ENCODE data around the gene PRR15L. TPM values are rescaled to one million over a fixed set of nuclear protein-coding genes. Genes with fewer than 3 reads are reported as not detected.

Gene PRR15L
- polyA plus RNA-seq, 1 donor (not counting 4 experiments of a cell fraction or from before 2014, with no cell fraction given), result 0.16 TPM

GRCh38 chr17:47970725-47971499 is 13.2 kb upstream of the PRR15L start, which contains the start of gene CDK5RAP3:
TSS of gene CDK5RAP3 (plus strand) at chr17:47971113. CDS start at chr17:47971147, 34 bp downstream.
- peak within 1 kb of the TSS; percentile 74 for H3K27ac ChIP-seq (ENCODE audit: control insufficient read depth, insufficient read depth, low read length)
- H3K4me1 ChIP-seq (ENCODE audit: control insufficient read depth, extremely low read depth, insufficient read depth, low read length), result peaks cover 27% of the 10 kb centered on the region
- peak within 1 kb of the TSS; percentile 84 for H3K9ac ChIP-seq (ENCODE audit: control insufficient read depth, extremely low read depth, insufficient read depth, low read length)
- no peaks in the 10 kb centered on the region for H3K27me3 ChIP-seq (ENCODE audit: control insufficient read depth, extremely low read depth, insufficient read depth, low read length)
- dilution Hi-C loops (cut with MboI; ENCODE audit: extremely low pct_ligation_motif_present, low sequenced_read_pairs), result no loop called here
- peak within 1 kb of the TSS; percentile 93 for H3K4me2 ChIP-seq (ENCODE audit: control insufficient read depth, extremely low read depth, insufficient read depth, low read depth, low read length)
- H4K20me1 ChIP-seq (ENCODE audit: control insufficient read depth, extremely low read depth, insufficient read depth, low read length), result no peaks in the 10 kb centered on the region
- FAIRE-seq, result peak; percentile 72
- DNase-seq (ENCODE audit: low read depth, low spot score), result peak; percentile 92
- peaks cover 10% of the 10 kb centered on the region for H3K79me2 ChIP-seq (ENCODE audit: control insufficient read depth, insufficient read depth, low read length)
- H3K9me1 ChIP-seq (ENCODE audit: control insufficient read depth, extremely low read depth, insufficient read depth, low read length), result no peaks in the 10 kb centered on the region
- no peaks in the 10 kb centered on the region for H3K9me3 ChIP-seq (ENCODE audit: control insufficient read depth, low read depth, low read length)
- H3K4me3 ChIP-seq (ENCODE audit: control insufficient read depth in 2 of 3, extremely low read depth in 1 of 3, insufficient read depth in 2 of 3, low read depth in 1 of 3, low read length in 3 of 3), result peak within 1 kb of the TSS; percentile 86 to 96 (median 92)
- peaks cover 5 to 9% of the 10 kb centered on the region in 2 experiments for H3K36me3 ChIP-seq (ENCODE audit: control insufficient read depth in 2 of 2, extremely low read depth in 1 of 2, insufficient read depth in 2 of 2, low read length in 2 of 2)
- H2AFZ ChIP-seq (ENCODE audit: control insufficient read depth, low read length), result peak within 1 kb of the TSS; percentile 95
- no peak for TF ChIP-seq EZH2 (IDR thresholded peaks at IDR 0.05; ENCODE audit: low read length)
- peak; percentile 73 to 99 (median 83) for TF ChIP-seq CTCF (optimal IDR thresholded peaks at IDR 0.05 in 1 of 3, IDR thresholded peaks at IDR 0.05 in 1 of 3, conservative IDR thresholded peaks at IDR 0.05 in 1 of 3; ENCODE audit: extremely low read depth in 1 of 3, insufficient read depth in 2 of 3, low read length in 3 of 3)

GRCh38 chr17:47969930-47970724 is 12.4 kb upstream of the PRR15L start:
- TF ChIP-seq EZH2 (IDR thresholded peaks at IDR 0.05; ENCODE audit: low read length), result no peak
- no peak for TF ChIP-seq CTCF (optimal IDR thresholded peaks at IDR 0.05 in 1 of 3, IDR thresholded peaks at IDR 0.05 in 1 of 3, conservative IDR thresholded peaks at IDR 0.05 in 1 of 3; ENCODE audit: extremely low read depth in 1 of 3, insufficient read depth in 2 of 3, low read length in 3 of 3)
- FAIRE-seq (no peak), DNase-seq (ENCODE audit: low read depth, low spot score) (no peak)

More at GRCh38 chr17:47969930-47970724, 12.4 kb upstream of the PRR15L start:
- Histone ChIP-seq H3K9me1 (ENCODE audit: control insufficient read depth, extremely low read depth, insufficient read depth, low read length) (no peaks in the 10 kb centered on the region), H3K27me3 (ENCODE audit: control insufficient read depth, extremely low read depth, insufficient read depth, low read length) (no peaks in the 10 kb centered on the region), H2AFZ (ENCODE audit: control insufficient read depth, low read length) (peak overlapping the region; percentile 95), H3K4me1 (ENCODE audit: control insufficient read depth, extremely low read depth, insufficient read depth, low read length) (peaks cover 27% of the 10 kb centered on the region), H3K79me2 (ENCODE audit: control insufficient read depth, insufficient read depth, low read length) (peaks cover 10% of the 10 kb centered on the region), H3K9ac (ENCODE audit: control insufficient read depth, extremely low read depth, insufficient read depth, low read length) (peak overlapping the region; percentile 18), H3K36me3 (ENCODE audit: control insufficient read depth in 2 of 2, extremely low read depth in 1 of 2, insufficient read depth in 2 of 2, low read length in 2 of 2) (peaks cover 2 to 5% of the 10 kb centered on the region in 2 experiments), H3K9me3 (ENCODE audit: control insufficient read depth, low read depth, low read length) (no peaks in the 10 kb centered on the region), H3K4me2 (ENCODE audit: control insufficient read depth, extremely low read depth, insufficient read depth, low read depth, low read length) (peak overlapping the region; percentile 79), H3K4me3 (ENCODE audit: control insufficient read depth in 2 of 3, extremely low read depth in 1 of 3, insufficient read depth in 2 of 3, low read depth in 1 of 3, low read length in 3 of 3) (peak overlapping the region in 1 of 3 experiments; percentile 48), H4K20me1 (ENCODE audit: control insufficient read depth, extremely low read depth, insufficient read depth, low read length) (no peaks in the 10 kb centered on the region), H3K27ac (ENCODE audit: control insufficient read depth, insufficient read depth, low read length) (peak overlapping the region; percentile 31)
- dilution Hi-C loops (cut with MboI; ENCODE audit: extremely low pct_ligation_motif_present, low sequenced_read_pairs), result no loop called here
